GM11168 (cell line): Measurements from ENCODE around the gene ARL8B.

Source experiments
- in situ Hi-C: fragments of 300-500 bp; cut with MboI; formaldehyde crosslinking; loops from one replicate; pipeline ENCODE4 v1.12.0; 2022; ENCODE audit warnings: low sequenced_read_pairs; ENCODE audit not compliant: unreplicated experiment

The ARL8B gene

DNA sequence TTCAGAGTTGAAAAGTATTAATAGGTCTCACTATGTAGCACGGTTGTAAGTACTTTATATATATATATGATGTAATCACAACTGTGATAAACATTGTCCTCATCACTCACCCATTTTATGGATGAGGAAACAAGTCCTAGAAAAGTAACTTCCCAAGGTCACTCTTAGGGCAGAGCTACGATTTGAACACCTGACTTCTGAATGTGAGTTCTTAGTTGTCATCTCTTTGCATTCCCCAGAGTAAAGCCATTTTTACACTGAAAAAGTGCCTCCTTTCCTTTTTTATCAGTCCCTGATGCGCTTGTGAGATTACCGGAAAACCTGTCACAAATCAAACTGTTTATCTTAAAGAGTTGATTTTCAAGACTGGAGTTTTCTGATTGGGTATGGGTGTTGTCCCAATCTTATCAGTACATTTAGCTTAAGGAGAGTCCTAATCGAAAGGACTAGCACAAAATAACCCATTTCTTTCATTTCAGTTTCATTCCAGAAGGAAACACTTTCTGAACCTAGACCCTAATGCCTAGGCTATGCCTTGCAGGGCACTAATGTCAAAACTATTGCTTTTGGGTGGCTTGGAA lies 63.1 kb downstream of the ARL8B start:
- in situ Hi-C loops: no loop called here

DNA sequence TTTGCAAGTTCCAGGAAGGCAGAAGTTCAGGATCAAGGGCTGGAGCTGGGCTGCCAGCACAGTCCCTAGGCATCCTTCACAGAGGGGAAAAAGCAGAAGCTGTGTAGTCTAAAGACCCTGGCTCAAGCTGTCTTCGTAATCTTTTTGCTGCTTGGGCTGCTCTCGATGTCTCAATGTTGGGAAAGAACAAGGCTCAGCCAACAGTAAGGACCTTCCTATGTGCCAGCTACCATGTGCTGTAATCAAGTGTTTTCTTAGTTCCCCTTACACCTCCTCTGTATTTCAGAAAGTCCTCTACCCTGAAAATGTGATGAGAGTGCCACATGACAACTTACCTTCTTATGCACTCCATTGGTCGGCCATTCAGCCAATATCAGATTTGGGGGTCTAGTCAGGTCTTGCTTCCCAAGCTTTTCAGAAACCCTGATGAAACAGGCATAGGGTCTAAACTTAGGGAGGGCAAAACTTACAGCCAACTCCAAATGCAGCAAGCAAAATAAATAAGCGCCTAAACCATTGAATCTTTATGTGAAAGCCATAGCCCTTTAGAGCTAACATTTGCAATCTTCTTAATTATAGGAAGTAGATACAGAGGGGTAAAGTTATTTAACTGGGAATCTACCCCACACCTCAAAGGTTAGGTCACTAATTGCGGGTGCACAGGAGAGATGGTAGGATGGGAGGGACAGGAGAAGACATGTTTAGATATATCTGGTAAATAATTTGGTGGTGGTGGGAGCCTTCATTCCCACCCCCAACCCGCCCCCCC lies 64.2 kb downstream of the ARL8B start:
- in situ Hi-C loops: no loop called here

DNA sequence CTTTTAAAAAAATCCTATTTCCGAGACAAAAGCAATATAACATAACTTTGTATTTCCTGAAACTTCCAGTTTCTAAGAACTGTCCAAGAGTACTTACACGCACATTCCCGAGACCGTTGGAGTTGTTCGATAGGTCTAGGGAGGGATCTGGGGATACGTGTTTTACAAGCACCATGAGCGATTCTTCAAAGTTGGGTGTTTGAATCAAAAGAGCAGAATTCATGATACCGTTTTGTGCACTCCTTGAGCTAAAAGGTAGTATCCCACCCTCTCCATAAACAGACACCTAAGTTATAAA lies 64.7 kb downstream of the ARL8B start:
- in situ Hi-C loops: no loop called here

DNA sequence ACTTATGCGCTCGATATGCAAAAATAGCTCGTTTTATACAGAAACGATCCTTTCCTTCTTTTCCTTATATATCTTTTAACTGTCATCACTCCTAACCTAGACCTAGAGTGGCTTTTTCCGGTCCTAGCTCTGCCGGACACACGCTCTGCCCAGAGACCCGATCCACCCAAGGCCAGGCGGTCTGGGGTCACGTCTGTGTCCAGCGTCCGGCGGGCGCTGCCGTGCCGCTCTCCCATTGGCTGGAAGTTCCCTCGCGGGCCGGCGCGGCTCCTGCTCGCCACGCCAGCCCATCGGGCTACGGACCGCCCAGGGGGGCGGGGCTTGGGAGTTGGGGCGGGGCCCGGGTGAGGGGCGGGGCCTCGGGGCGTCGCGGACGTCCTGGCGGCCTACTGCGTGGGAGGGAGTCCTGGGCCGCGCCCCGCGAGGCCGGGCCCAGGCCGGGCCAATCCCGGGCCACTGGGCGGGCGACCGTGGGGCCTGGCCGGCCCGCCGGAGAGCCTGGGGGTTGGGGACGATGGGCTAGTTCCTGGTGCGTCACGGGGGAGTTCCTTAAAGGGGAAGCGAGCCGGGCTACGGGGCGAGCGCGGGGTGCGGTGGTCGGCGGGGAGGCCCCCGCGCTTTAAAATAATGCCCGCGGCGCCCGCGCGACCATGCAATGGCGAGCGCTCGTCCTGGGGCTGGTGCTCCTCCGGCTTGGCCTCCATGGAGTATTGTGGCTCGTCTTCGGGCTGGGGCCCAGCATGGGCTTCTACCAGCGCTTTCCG lies 65.2 kb downstream of the ARL8B start, which contains the start of gene EDEM1:
Gene EDEM1, plus strand, starts transcription at position 552 of the 764 bp plus-strand sequence. Its CDS starts 99 bp downstream, at position 651.
- in situ Hi-C loops: no loop called here

DNA sequence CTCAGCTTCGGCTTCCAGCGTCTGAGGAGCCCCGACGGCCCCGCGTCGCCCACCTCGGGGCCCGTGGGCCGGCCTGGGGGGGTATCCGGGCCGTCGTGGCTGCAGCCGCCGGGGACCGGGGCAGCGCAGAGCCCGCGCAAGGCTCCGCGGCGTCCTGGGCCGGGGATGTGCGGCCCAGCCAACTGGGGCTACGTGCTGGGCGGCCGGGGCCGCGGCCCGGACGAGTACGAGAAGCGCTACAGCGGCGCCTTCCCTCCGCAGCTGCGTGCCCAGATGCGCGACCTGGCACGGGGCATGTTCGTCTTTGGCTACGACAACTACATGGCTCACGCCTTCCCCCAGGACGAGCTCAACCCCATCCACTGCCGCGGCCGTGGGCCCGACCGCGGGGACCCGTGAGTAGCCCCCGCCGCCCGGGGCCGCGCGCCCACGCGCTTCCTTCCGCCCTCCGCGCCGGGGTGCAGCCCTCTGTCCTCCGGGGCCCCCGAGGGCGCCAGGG lies 65.9 kb downstream of the ARL8B start:
- in situ Hi-C loops: no loop called here

DNA sequence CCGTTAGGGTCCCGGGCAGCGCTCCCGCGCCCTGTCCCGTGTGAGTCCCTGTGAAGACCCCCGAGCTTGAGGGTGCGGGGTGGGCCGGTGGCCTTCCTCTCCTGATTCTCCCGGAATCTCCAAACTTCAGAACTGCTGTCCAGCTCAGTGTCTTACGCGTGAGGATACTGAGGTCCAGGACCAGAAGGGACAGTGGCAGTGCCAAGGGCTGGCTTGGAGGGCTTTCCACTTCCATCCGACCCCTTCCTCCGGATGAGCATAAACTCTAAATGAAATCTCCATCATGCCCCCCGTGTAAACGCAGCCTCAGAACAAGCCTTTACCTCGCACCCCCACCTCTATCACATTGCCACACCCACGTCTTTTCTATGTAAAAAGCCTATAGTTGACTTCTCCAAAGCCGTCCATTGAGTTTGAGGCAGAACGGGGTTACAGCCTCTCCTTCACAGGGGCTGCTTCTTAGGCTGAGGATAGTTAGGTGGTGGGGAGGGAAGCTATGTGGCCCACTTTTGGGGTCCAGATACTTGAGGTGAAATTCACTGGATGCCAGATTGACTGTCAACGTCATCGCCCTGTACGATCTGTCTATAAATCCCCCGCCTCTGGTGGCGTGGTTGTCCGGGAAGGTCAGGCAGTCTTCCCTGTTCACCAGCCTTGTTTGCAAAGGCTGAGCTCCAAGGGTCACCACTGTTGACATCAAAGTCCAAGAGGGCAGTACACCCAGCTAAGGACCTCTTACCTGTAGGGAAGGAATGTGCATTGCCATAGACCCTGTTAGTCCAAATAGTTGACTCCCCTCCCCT lies 66.5 kb downstream of the ARL8B start:
- in situ Hi-C loops: no loop called here

DNA sequence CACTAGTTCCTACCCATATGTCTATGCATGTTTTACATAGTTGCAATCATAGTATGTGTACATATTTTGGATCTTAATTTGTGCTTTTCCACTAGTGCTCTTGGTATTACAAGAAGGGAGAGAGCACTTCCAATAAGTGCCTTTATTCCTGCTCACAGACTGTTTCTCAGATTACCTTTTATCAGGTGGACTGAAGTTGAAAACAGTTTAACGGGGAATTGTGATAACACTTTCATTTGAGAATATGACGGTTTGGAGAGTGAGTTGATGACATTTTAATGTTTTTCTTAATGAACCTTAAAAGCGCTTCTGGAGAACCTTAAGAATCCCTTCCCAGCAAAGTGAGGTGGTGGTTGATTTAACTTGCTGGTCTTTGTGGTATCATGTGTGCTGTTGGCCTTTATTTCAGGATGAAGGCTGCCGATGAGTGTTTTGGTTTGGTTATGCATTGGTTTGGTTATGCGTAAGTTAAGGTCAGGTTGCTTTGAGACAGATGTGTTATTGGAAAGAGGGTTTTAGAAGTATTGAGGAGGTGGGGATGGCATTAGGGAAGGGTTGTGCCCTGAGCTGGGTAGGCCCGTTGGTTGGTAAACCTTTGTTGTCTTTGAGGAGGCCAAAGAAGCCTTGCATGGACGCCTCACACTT lies 68.2 kb downstream of the ARL8B start:
- in situ Hi-C loops: no loop called here

DNA sequence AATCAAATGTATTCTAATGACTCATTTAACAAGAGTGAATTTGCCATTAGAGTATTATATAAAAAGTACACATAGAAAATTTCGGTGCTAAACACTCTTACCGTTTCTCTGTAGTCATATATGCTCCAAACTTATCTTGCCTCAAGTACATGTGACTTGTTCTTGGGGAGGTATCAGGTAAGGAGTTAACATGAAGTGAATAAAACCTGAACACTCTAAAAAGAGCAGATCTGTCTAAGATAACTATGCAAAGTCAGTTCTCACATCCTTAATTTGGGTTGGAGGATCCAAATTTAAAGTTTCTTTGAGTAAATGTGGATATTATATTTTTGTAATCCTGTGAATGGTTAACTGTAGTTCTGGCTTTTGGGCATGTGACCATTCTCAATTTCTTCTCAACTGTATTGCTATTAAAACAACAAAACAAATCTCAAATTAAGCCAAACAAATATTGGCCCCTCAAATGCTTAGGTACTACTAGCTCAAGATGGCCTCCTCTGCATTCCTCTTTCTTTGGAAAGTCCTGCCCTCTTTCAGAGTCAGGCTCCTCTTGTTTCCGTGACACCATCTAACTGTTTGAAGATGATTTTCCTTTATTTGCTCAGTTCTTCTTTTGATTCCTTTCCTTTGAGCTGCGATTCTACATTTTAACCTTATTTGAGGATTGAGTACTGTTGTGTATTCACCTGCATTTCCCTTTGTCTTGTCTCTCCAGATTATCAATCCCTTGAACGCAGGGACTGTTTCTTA lies 69.6 kb downstream of the ARL8B start:
- in situ Hi-C loops: no loop called here

DNA sequence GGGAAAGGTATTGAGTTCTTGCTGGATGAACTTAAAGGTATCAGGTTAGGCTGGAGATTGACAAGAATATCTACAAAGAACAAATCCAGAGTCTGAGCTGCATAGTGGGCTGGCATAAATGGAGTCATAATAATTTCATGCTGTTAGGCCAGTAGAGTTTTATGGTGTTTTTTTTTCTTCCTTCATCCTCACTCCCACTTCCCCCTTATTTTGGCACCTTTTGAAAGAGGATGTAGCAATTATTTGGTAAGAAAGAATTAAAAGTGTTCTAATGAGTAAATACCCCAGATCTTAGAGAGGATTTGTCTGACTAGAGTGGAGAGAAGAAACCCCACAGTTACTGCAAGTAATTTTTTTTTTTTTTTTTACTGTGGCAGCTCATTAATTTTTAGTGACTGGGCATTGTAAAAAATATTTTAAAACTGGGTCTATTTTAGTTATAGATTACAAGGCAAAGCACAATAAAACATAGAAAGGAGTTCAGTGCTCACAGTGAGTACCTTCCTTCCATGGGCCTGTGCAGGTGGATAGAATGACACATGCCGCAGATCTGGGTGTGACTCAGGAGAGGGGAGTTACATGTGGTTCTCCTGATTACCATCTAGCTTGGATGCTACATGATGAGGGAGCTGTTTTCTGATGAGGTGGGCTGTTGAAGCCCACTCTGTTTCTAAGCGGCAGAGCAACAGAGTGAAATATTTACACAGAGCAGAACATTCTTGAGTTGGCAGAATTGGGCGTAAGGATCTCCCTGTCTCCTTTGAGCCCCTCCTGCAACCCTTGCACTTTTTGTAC lies 70.7 kb downstream of the ARL8B start:
- in situ Hi-C loops: no loop called here

DNA sequence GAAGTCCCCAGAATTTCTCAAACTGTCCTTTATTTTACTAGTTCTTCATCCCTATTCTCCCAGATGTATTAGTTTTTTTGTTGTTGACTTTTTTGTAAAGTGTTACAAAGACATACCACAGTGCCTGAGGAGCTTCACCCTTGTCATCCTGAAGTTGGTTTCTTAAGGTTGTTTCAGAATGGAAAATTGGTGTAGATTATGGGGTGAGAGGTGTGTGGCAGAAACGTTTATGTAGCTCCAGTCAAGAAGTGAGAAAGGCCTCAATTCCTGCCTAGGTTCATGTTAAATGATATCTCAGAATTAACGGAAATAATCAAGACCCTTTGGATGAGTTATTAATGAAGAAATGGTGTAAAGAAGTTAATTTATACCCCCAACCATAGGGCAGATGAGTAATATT lies 72.2 kb downstream of the ARL8B start:
- in situ Hi-C loops: no loop called here

DNA sequence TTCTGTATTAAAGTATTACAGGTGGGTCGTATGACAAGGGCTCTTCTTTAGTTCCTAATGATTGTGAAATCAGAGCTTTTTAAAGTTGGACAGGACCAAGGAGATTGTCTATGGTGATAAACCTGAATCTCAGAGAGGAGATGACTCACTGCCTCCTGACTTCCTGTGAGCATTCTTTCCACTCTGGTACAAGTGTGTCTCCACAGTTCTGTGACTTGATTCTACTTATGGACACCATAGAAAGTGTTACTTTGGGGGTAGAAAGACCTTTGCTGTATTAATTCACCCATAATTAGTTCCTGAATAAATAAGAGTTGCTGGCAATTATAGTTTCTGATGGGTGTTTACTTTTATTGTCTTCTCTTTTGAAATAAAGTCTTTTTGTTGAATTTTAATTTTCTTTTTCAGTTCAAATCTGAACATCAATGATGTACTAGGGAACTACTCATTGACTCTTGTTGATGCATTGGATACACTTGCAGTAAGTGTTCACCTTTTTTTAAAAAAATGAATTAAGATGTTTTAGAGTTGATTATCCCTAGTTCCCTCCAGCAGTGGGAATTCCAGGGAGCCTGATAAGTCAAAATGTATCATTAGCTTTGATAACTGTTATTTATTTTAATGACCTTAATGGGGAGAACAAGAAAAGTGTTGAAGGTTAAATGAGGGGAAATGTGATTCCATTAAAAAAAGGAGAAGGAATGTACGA lies 72.9 kb downstream of the ARL8B start:
- in situ Hi-C loops: no loop called here

DNA sequence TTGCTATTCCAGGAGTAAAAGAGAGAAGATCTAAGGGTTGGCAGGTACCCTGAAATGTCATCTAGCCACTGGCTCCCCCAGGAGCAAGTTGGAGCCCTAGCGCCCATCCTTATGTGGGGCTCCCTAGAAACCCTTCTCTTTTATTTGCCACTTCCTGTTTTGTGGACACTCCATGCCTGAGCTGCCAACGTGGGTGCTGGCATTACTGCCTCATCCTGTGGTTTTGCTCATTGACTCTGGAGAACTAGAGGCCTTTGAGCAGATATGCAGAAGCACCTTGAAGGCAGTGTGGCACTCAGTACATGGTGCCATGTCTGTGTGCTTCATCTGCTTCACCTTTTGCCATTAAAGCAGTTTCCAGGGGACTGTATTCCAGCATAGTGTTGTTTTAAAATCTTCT lies 73.5 kb downstream of the ARL8B start:
- in situ Hi-C loops: no loop called here

DNA sequence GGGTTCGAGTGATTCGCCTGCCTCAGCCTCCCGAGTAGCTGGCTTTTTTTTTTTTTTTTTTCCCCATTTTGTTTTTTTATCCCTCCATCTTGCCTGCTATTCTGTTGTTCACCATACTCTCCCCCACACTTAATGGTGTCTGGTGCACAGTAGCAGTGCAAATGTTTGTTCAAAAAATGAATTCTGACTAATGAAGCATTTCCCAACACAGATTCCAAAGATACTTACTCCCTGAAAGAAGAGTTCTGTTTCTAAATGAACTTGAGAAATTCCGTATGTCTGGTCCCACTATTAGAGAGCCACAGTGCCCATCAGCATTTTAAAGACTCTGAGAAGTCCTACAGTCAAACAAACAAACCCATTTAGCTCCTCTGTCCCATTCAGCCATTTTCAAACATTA lies 74.9 kb downstream of the ARL8B start:
- in situ Hi-C loops: no loop called here

DNA sequence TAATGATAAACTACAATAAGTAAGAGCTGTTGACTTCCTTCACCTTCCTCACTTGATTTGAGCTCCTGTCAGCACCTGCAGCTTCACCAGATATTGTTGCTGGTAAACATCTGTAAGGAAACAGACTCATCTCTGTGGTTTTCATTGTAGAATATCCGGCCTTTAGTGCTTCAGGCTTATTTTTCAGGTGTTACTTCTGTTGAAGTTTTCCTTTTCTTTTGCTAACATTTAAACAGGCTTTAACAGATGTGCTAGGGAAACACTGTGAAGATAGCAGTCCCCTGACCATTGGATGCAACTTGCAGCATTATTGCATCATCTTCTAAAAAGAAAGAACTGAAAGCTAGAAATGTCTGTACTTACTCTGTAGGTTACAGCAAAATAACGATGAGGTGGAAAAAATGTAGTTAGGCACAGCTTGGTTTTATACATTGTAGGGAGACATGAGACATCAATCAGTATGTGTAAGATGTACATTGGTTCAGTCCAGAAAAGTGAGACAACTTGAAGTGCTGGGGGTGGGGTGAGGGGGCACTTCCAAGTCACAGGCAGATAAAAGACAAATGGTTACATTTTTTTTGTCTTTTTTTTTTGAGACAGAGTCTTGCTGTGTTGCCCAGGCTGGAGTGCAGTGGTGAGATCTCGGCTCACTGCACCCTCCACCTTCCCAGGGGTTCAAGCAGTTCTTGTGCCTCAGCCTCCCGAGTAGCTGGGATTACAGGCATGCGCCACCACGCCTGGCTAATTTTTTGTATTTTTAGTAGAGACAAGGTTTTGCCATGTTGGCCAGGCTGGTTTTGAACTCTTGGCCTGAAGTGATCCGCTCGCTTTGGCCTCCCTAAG lies 75.6 kb downstream of the ARL8B start:
- in situ Hi-C loops: no loop called here

DNA sequence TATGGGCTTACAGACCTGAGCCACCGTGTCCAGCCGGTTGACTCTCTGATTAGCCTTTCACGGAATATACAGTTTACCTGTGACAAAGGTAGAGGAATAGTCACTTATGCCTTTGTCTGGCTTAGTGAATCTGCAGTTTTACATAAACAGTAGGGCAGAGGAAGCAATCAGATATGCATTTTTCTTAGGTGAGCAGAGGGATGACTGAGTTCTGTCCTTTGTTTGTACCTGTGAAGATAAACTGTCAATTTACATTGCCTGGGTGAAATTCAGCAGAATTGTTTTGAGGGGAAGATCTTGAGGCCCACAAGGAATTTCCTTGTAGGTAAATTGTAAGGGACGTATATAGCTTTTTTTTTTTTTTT lies 76.2 kb downstream of the ARL8B start:
- in situ Hi-C loops: no loop called here

DNA sequence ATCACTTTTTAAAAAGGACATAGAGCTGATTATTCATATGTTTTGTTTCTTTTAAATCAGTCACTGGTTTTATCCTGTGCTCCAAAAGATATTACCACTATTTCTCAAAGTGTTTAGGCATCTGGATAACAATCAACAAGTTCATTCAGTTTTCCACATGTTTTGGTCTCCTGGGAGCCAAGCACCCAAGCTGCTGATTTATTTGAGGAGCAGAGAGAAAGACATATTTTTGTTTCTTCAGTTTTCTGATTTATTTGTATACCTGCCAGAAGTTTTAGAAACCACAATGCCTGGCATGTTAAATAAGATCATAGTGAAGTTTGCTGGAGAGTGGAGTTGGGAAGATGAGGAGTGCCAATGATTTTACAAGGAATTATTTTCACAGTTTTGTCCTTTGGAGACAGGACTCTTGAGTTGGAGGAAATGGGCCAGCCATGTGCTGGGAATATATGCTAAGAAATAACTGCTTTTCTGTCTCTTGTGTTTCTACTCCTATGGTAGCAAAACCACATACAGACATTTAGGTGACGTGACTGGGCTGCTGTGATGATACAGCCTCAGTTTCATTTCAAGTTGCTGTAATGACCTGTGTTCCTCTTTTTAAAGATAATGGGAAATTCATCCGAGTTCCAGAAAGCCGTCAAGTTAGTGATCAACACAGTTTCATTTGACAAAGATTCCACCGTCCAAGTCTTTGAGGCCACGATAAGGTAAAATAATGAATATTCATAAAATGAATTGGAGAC lies 77.1 kb downstream of the ARL8B start:
- in situ Hi-C loops: no loop called here

DNA sequence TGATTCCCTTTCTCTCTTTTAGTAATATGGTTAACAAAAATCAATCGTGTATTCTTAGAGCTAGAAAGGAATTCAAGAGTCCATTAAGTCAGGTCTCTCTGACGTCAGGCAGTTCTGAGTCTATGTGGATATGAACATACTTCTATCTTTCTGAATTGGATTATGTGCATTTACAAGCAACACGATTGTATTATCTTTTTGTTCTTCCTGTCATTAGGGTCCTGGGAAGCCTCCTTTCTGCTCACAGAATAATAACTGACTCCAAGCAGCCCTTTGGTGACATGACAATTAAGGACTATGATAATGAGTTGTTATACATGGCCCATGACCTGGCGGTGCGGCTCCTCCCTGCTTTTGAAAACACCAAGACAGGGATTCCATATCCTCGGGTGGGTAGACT lies 79.4 kb downstream of the ARL8B start:
- in situ Hi-C loops: no loop called here
